ENCODE measurements around the gene AGPS.
A peak's percentile ranks its signal among the peaks of the same experiment; 100 is the strongest.

Gene AGPS

GRCh38 chr2:177399376-177399775 lies 6.8 kb downstream of the AGPS start:
- TF ChIP-seq EZH2 (IDR thresholded peaks at IDR 0.05; ENCODE audit: borderline replicate concordance, low read depth, low read length, severe bottlenecking) (no peak), CTCF (IDR thresholded peaks at IDR 0.05; ENCODE audit: borderline replicate concordance, extremely low read depth, low read length, poor library complexity, severe bottlenecking) (no peak)
- Histone ChIP-seq H3K9me3 (ENCODE audit: insufficient read depth, low read length, severe bottlenecking) (no peaks in the 10 kb centered on the region), H3K36me3 (ENCODE audit: insufficient read depth, low read length) (peaks cover 8% of the 10 kb centered on the region), H3K4me3 (ENCODE audit: low read depth in 1 of 2, low read length in 2 of 2) (no peak overlapping the region), H3K9ac (ENCODE audit: low read depth, low read length) (no peak overlapping the region), H3K79me2 (ENCODE audit: insufficient read depth, low read length) (peaks cover 100% of the 10 kb centered on the region), H3K4me2 (ENCODE audit: insufficient read depth, low read length) (no peak overlapping the region), H3K4me1 (ENCODE audit: insufficient read depth, low read length) (peaks cover 18% of the 10 kb centered on the region), H3K27me3 (ENCODE audit: insufficient read depth, low read length, poor library complexity) (no peaks in the 10 kb centered on the region), H4K20me1 (ENCODE audit: insufficient read depth, low read length) (peaks cover 39% of the 10 kb centered on the region; the same call in 1 of the 2 replicates), H3K27ac (ENCODE audit: low read length) (no peak overlapping the region), H2AFZ (ENCODE audit: low read depth, low read length) (no peak overlapping the region)
- DNase-seq (no peak), ATAC-seq (ENCODE audit: insufficient read depth, low read depth) (peak; percentile 51; the same call in 2 of the 3 replicates)

GRCh38 chr2:177400337-177400923 lies 7.9 kb downstream of the AGPS start:
- Histone ChIP-seq H3K27me3 (ENCODE audit: insufficient read depth, low read length, poor library complexity) (no peaks in the 10 kb centered on the region), H3K36me3 (ENCODE audit: insufficient read depth, low read length) (peaks cover 8% of the 10 kb centered on the region), H3K4me2 (ENCODE audit: insufficient read depth, low read length) (no peak overlapping the region), H3K4me1 (ENCODE audit: insufficient read depth, low read length) (peaks cover 7% of the 10 kb centered on the region; the same call in 1 of the 2 replicates), H3K9me3 (ENCODE audit: insufficient read depth, low read length, severe bottlenecking) (no peaks in the 10 kb centered on the region), H3K27ac (ENCODE audit: low read length) (no peak overlapping the region), H3K79me2 (ENCODE audit: insufficient read depth, low read length) (peaks cover 100% of the 10 kb centered on the region), H2AFZ (ENCODE audit: low read depth, low read length) (no peak overlapping the region), H4K20me1 (ENCODE audit: insufficient read depth, low read length) (peaks cover 45% of the 10 kb centered on the region; the same call in 1 of the 2 replicates), H3K4me3 (ENCODE audit: low read depth in 1 of 2, low read length in 2 of 2) (no peak overlapping the region), H3K9ac (ENCODE audit: low read depth, low read length) (no peak overlapping the region)
- ATAC-seq (ENCODE audit: insufficient read depth, low read depth) (no peak), DNase-seq (no peak)
- no peak for TF ChIP-seq EZH2 (IDR thresholded peaks at IDR 0.05; ENCODE audit: borderline replicate concordance, low read depth, low read length, severe bottlenecking)
- TF ChIP-seq CTCF (IDR thresholded peaks at IDR 0.05; ENCODE audit: borderline replicate concordance, extremely low read depth, low read length, poor library complexity, severe bottlenecking), result no peak

GRCh38 chr2:177402096-177402495 lies 9.5 kb downstream of the AGPS start:
- H3K4me3 ChIP-seq (ENCODE audit: low read depth in 1 of 2, low read length in 2 of 2), result no peak overlapping the region
- H3K27me3 ChIP-seq (ENCODE audit: insufficient read depth, low read length, poor library complexity), result no peaks in the 10 kb centered on the region
- no peak overlapping the region for H2AFZ ChIP-seq (ENCODE audit: low read depth, low read length)
- H3K36me3 ChIP-seq (ENCODE audit: insufficient read depth, low read length), result peaks cover 6% of the 10 kb centered on the region
- no peak overlapping the region for H3K9ac ChIP-seq (ENCODE audit: low read depth, low read length)
- peaks cover 100% of the 10 kb centered on the region for H3K79me2 ChIP-seq (ENCODE audit: insufficient read depth, low read length)
- ATAC-seq (ENCODE audit: insufficient read depth, low read depth) (no peak), DNase-seq (no peak)
- no peak overlapping the region for H3K27ac ChIP-seq (ENCODE audit: low read length)
- H3K4me2 ChIP-seq (ENCODE audit: insufficient read depth, low read length), result no peak overlapping the region
- peaks cover 52% of the 10 kb centered on the region; the same call in 1 of the 2 replicates for H4K20me1 ChIP-seq (ENCODE audit: insufficient read depth, low read length)
- no peaks in the 10 kb centered on the region for H3K9me3 ChIP-seq (ENCODE audit: insufficient read depth, low read length, severe bottlenecking)
- TF ChIP-seq CTCF (IDR thresholded peaks at IDR 0.05; ENCODE audit: borderline replicate concordance, extremely low read depth, low read length, poor library complexity, severe bottlenecking) (no peak), EZH2 (IDR thresholded peaks at IDR 0.05; ENCODE audit: borderline replicate concordance, low read depth, low read length, severe bottlenecking) (no peak)
- peaks cover 4% of the 10 kb centered on the region; the same call in 1 of the 2 replicates for H3K4me1 ChIP-seq (ENCODE audit: insufficient read depth, low read length)

All from DND-41 (cell line).